Stomach smooth muscle (tissue), 2 donors: ENCODE results near the gene EIF2S3.
A peak's percentile ranks its signal among the peaks of the same experiment; 100 is the strongest.
"Not testable (repeated sequence)": the region's sequence is repeated elsewhere in the genome, so short reads cannot be mapped to it uniquely, and the experiment has no call there.

Experiments
- H3K27ac ChIP-seq: one replicate; pipeline ENCODE4 v1.7.0; 2013; ENCODE audit warnings: mild to moderate bottlenecking, low read length, inconsistent platforms
- H3K27me3 ChIP-seq, 2 donors: one replicate each; pipeline ENCODE4 v1.7.0; 2013; ENCODE audit warnings: low read length in 2 of 2; ENCODE audit not compliant: insufficient read depth in 2 of 2, control insufficient read depth in 1 of 2
- H3K36me3 ChIP-seq, 2 donors: one replicate each; pipeline ENCODE4 v1.7.0; 2013; ENCODE audit warnings: low read length in 2 of 2; ENCODE audit not compliant: control insufficient read depth in 2 of 2, insufficient read depth in 2 of 2
- H3K4me1 ChIP-seq: one replicate; pipeline ENCODE4 v1.7.0; 2013; ENCODE audit warnings: low read length; ENCODE audit not compliant: control insufficient read depth, insufficient read depth
- H3K4me3 ChIP-seq, 2 donors: one replicate each; pipeline ENCODE4 v1.7.0; 2013; ENCODE audit warnings: low read length in 2 of 2
- H3K9ac ChIP-seq, 2 donors: one replicate each; pipeline ENCODE4 v1.7.0; 2013; ENCODE audit warnings: low read length in 2 of 2, mild to moderate bottlenecking in 1 of 2
- H3K9me3 ChIP-seq, 2 donors: one replicate each; pipeline ENCODE4 v1.7.0; 2013; ENCODE audit warnings: low read length in 2 of 2; ENCODE audit not compliant: control insufficient read depth in 2 of 2
- donor health status: healthy.
- donor health status: Pancreatic carcinoma.

The EIF2S3 gene

GRCh38 chrX:24023972-24024669, 30.6 kb upstream of the EIF2S3 start:
- Histone ChIP-seq H3K4me1 (peaks cover 2% of the 10 kb centered on the region), H3K4me3 (peak overlapping the region; percentile 70 to 78), H3K27ac (peak overlapping the region; percentile 74), H3K36me3 (no peaks in the 10 kb centered on the region), H3K9ac (peak overlapping the region; percentile 62 to 74), H3K27me3 (peaks cover 0 to 2% of the 10 kb centered on the region in 2 donors), H3K9me3 (no peaks in the 10 kb centered on the region)

GRCh38 chrX:24024819-24025740, 29.7 kb upstream of the EIF2S3 start:
- peaks cover 0 to 2% of the 10 kb centered on the region in 2 donors for H3K27me3 ChIP-seq
- H3K9ac ChIP-seq, result peak overlapping the region; percentile 62 to 74
- no peaks in the 10 kb centered on the region for H3K9me3 ChIP-seq
- H3K36me3 ChIP-seq, result no peaks in the 10 kb centered on the region
- H3K4me3 ChIP-seq, result peak overlapping the region; percentile 70 to 79
- H3K4me1 ChIP-seq, result peaks cover 2% of the 10 kb centered on the region
- peak overlapping the region; percentile 90 for H3K27ac ChIP-seq

- H3K9me3 ChIP-seq, result no peaks in the 10 kb centered on the region
- H3K27ac ChIP-seq, result peak overlapping the region; percentile 90
- peak overlapping the region; percentile 49 to 87 for H3K9ac ChIP-seq
- H3K36me3 ChIP-seq, result no peaks in the 10 kb centered on the region
- peaks cover 0 to 4% of the 10 kb centered on the region in 2 donors for H3K27me3 ChIP-seq
- H3K4me1 ChIP-seq, result peaks cover 2% of the 10 kb centered on the region
- H3K4me3 ChIP-seq, result peak overlapping the region; percentile 28 to 79
Measured at GRCh38 chrX:24025741-24026403, 28.9 kb upstream of the EIF2S3 start.

GRCh38 chrX:24026432-24026831, 28.3 kb upstream of the EIF2S3 start:
- Histone ChIP-seq H3K4me1 (peaks cover 2% of the 10 kb centered on the region), H3K9me3 (no peaks in the 10 kb centered on the region), H3K27me3 (peaks cover 0 to 4% of the 10 kb centered on the region in 2 donors), H3K9ac (peak overlapping the region; percentile 29 to 49), H3K36me3 (no peaks in the 10 kb centered on the region), H3K4me3 (peak overlapping the region; percentile 28 to 79), H3K27ac (peak overlapping the region; percentile 90)

GRCh38 chrX:24027086-24027485, 27.7 kb upstream of the EIF2S3 start, which contains the start of gene KLHL15:
Gene KLHL15, minus strand, starts transcription at chrX:24027186. Its CDS starts 20,493 bp downstream, at chrX:24006693.
- H3K9me3 ChIP-seq, result no peaks in the 10 kb centered on the region
- no peaks in the 10 kb centered on the region for H3K36me3 ChIP-seq
- peaks cover 0 to 4% of the 10 kb centered on the region in 2 donors for H3K27me3 ChIP-seq
- peak within 1 kb of the TSS; percentile 90 for H3K27ac ChIP-seq
- peak within 1 kb of the TSS; percentile 28 to 79 for H3K4me3 ChIP-seq
- H3K9ac ChIP-seq, result peak within 1 kb of the TSS; percentile 49 to 87
- H3K4me1 ChIP-seq, result peaks cover 2% of the 10 kb centered on the region

GRCh38 chrX:24027985-24028384, 26.8 kb upstream of the EIF2S3 start:
- H3K4me1 ChIP-seq, result peaks cover 1% of the 10 kb centered on the region

GRCh38 chrX:24030597-24030996, 24.2 kb upstream of the EIF2S3 start:
- H3K9ac ChIP-seq, result no peak overlapping the region
- no peaks in the 10 kb centered on the region for H3K4me1 ChIP-seq
- H3K9me3 ChIP-seq, result no peaks in the 10 kb centered on the region
- H3K27me3 ChIP-seq, result peaks cover 0 to 2% of the 10 kb centered on the region in 2 donors
- H3K36me3 ChIP-seq, result no peaks in the 10 kb centered on the region
- no peak overlapping the region for H3K27ac ChIP-seq
- H3K4me3 ChIP-seq, result no peak overlapping the region

More at GRCh38 chrX:24027985-24028384, 26.8 kb upstream of the EIF2S3 start:
- H3K36me3 ChIP-seq, result no peaks in the 10 kb centered on the region
- no peak overlapping the region for H3K4me3 ChIP-seq
- H3K9ac ChIP-seq, result no peak overlapping the region
- no peaks in the 10 kb centered on the region for H3K9me3 ChIP-seq
- no peak overlapping the region for H3K27ac ChIP-seq
- peaks cover 0 to 4% of the 10 kb centered on the region in 2 donors for H3K27me3 ChIP-seq

- Histone ChIP-seq H3K36me3 (no peaks in the 10 kb centered on the region), H3K27me3 (peaks cover 0 to 2% of the 10 kb centered on the region in 2 donors), H3K4me3 (no peak overlapping the region), H3K27ac (no peak overlapping the region), H3K9ac (no peak overlapping the region), H3K9me3 (no peaks in the 10 kb centered on the region), H3K4me1 (no peaks in the 10 kb centered on the region)
Measured at GRCh38 chrX:24034485-24034884, 20.3 kb upstream of the EIF2S3 start.

GRCh38 chrX:24037729-24038128, 17.0 kb upstream of the EIF2S3 start:
- Histone ChIP-seq H3K27ac (no peak overlapping the region), H3K4me3 (no peak overlapping the region), H3K27me3 (no peaks in the 10 kb centered on the region), H3K9ac (no peak overlapping the region), H3K4me1 (no peaks in the 10 kb centered on the region), H3K9me3 (no peaks in the 10 kb centered on the region), H3K36me3 (no peaks in the 10 kb centered on the region)

GRCh38 chrX:24046060-24046459, 8.7 kb upstream of the EIF2S3 start:
- not testable (repeated sequence) for H3K27ac ChIP-seq, H3K4me3 ChIP-seq, H3K9me3 ChIP-seq, H3K36me3 ChIP-seq, H3K27me3 ChIP-seq, H3K4me1 ChIP-seq, H3K9ac ChIP-seq
